GM12878 (cell line): Measurements from ENCODE around the gene NOTCH1. TPM values are rescaled to one million over a fixed set of nuclear protein-coding genes. Genes with fewer than 3 reads are reported as not detected.

Experiments
- ATAC-seq: fragments of 200-7000 bp; cut with Tn5 transposase; 3 replicates; pipeline ENCODE4 v1.9.1; 2020; ENCODE audit warnings: mild to moderate bottlenecking, moderate library complexity
- BruUV-seq: library from RNA; stranded (reverse); fragments of 400-500 nt; replicated peaks from 2 replicates; lab custom pipeline; 2021; lab: Mats Ljungman, UMichigan
- CTCF ChIA-PET: fragments of 300-600 bp; sonication (Branson Sonifier 250); formaldehyde crosslinking; extraction: SDS; loops from one replicate; lab custom pipeline; 2021; ENCODE audit warnings: inconsistent platforms; lab: Yijun Ruan, JAX
- POLR2A ChIA-PET: fragments of 350-600 bp; formaldehyde crosslinking; extraction: SDS; loops from one replicate; lab custom pipeline; 2021; ENCODE audit warnings: inconsistent platforms; lab: Charles Lee
- RAD21 ChIA-PET: fragments of 300-600 bp; sonication (Branson Sonifier 250); formaldehyde crosslinking; loops from one replicate; lab custom pipeline; 2023; ENCODE audit warnings: antibody characterized with exemption; ENCODE audit not compliant: unreplicated experiment; lab: Charles Lee
- SMC1A ChIA-PET: fragments of 300-600 bp; sonication (Branson Sonifier 250); formaldehyde crosslinking; loops from one replicate; lab custom pipeline; 2023; ENCODE audit not compliant: unreplicated experiment, uncharacterized antibody; lab: Charles Lee
- DNase-seq: peaks from one replicate; pipeline ENCODE4 v3.0.0-alpha.2; 2011; ENCODE audit warnings: low read depth, low spot score
- FAIRE-seq: peaks from 3 replicates; lab custom pipeline; 2011; peaks lifted over from hg19 to GRCh38; lab: Jason Lieb, UNC
- H2AFZ ChIP-seq: 2 replicates; pipeline ENCODE4 v1.6.0; 2011; ENCODE audit warnings: low read depth, low read length, control low read depth; ENCODE audit not compliant: control insufficient read depth
- H3K27ac ChIP-seq: 2 replicates; pipeline ENCODE4 v1.5.1; 2011; ENCODE audit warnings: control low read depth; ENCODE audit not compliant: control insufficient read depth, insufficient read depth
- H3K27me3 ChIP-seq, 2 experiments: replicated peaks in 1 of 2; 2 replicates each; pipeline versions ENCODE4 v1.6.0 to v1.6.1; 2011; ENCODE audit warnings: low read length in 1 of 2; ENCODE audit not compliant: control insufficient read depth in 2 of 2, insufficient read depth in 2 of 2
- H3K36me3 ChIP-seq, 2 experiments: 2 replicates each; pipeline ENCODE4 v1.5.1; 2011; ENCODE audit warnings: low read length in 1 of 2; ENCODE audit not compliant: control insufficient read depth in 2 of 2, insufficient read depth in 2 of 2
- H3K4me1 ChIP-seq: 2 replicates; pipeline ENCODE4 v1.6.1; 2011; ENCODE audit warnings: mild to moderate bottlenecking, low read length, moderate library complexity, mixed read lengths; ENCODE audit not compliant: control insufficient read depth, insufficient read depth
- H3K4me2 ChIP-seq: 2 replicates; pipeline ENCODE4 v1.6.0; 2011; ENCODE audit warnings: control low read depth; ENCODE audit not compliant: control insufficient read depth, insufficient read depth
- H3K4me3 ChIP-seq: fragments of 200-600 bp; sonication (generic); 2 replicates; pipeline ENCODE4 v1.5.1; 2016
- H3K79me2 ChIP-seq: 2 replicates; pipeline ENCODE4 v1.6.0; 2011; ENCODE audit warnings: low read length; ENCODE audit not compliant: control insufficient read depth, insufficient read depth
- H3K9ac ChIP-seq: 2 replicates; pipeline ENCODE4 v1.8.0; 2011; ENCODE audit warnings: low read length, control low read depth, mixed read lengths; ENCODE audit not compliant: control insufficient read depth, insufficient read depth
- H3K9me3 ChIP-seq: replicated peaks from 3 replicates; pipeline ENCODE4 v1.5.1; 2011; ENCODE audit warnings: mild to moderate bottlenecking, low read length; ENCODE audit not compliant: control insufficient read depth, insufficient read depth
- H4K20me1 ChIP-seq: 2 replicates; pipeline ENCODE4 v1.6.0; 2011; ENCODE audit not compliant: control insufficient read depth, insufficient read depth
- E4F1 ChIP-seq: fragments of 450-650 bp; IDR thresholded peaks from 2 replicates; pipeline ENCODE4 v1.6.1; 2018; ENCODE audit warnings: borderline replicate concordance, mild to moderate bottlenecking; ENCODE audit not compliant: partially characterized antibody
- ESRRA ChIP-seq: IDR thresholded peaks from 2 replicates; pipeline ENCODE4 v1.6.1; 2012; ENCODE audit warnings: mild to moderate bottlenecking, low read length, improper control_type of control experiment
- EZH2 ChIP-seq: IDR thresholded peaks from 2 replicates; pipeline ENCODE4 v1.6.1; 2012; ENCODE audit warnings: low read depth, mild to moderate bottlenecking, control low read depth, inconsistent platforms, low read length, borderline replicate concordance; ENCODE audit not compliant: control insufficient read depth
- KLF5 ChIP-seq: fragments of 450-650 bp; IDR thresholded peaks from 2 replicates; pipeline ENCODE4 v1.6.1; 2014; ENCODE audit warnings: mild to moderate bottlenecking; ENCODE audit not compliant: partially characterized antibody
- MTA3 ChIP-seq: IDR thresholded peaks from 2 replicates; pipeline ENCODE4 v1.6.1; 2012; ENCODE audit warnings: low read length, inconsistent platforms, borderline replicate concordance
- POU2F2 ChIP-seq: IDR thresholded peaks from 3 replicates; pipeline ENCODE4 v1.6.1; 2011; ENCODE audit warnings: low read depth, mild to moderate bottlenecking, low read length, borderline replicate concordance
- RCOR1 ChIP-seq: conservative IDR thresholded peaks from 2 replicates; pipeline ENCODE4 v1.6.1; 2012; ENCODE audit warnings: low read depth, low read length, improper control_type of control experiment
- ZBED1 ChIP-seq: IDR thresholded peaks from 2 replicates; pipeline ENCODE4 v1.6.1; 2016; ENCODE audit warnings: borderline replicate concordance
- WGBS: methylation state at CpG from one replicate; pipeline ENCODE4 v1.1.6; 2016; ENCODE audit warnings: low lambda C conversion rate; ENCODE audit not compliant: insufficient replicate concordance, insufficient coverage; ENCODE audit errors: missing lambda C conversion rate; 5-methylcytosine and 5-hydroxymethylcytosine counted together
- in situ Hi-C: fragments of 300-500 bp; cut with MboI; formaldehyde crosslinking; loops from 9 replicates; pipeline ENCODE4 v1.14.3; 2018; ENCODE audit warnings: mixed read lengths
- intact Hi-C: fragments of 100-400 bp; cut with micrococcal nuclease; formaldehyde crosslinking; loops from one replicate; pipeline ENCODE4 v1.14.2; 2022; ENCODE audit not compliant: unreplicated experiment
- polyA plus RNA-seq, 11 experiments: library from polyadenylated mRNA; depleted of rRNA in 4 of 11; unstranded in 6 of 11; stranded (reverse) in 5 of 11; fragments of >200 nt; fragmentation: Nextera tagmentation in 4 of 11; fragmentation: Illumina TruSeq in 1 of 11; extraction: Ambion mirVana in 4 of 11; extraction: Trizol in 1 of 11; gene quantifications; 1 replicate in 1 of 11; 2 replicates in 10 of 11; pipeline versions ENCODE4 v1.2.1 to v1.2.3, GENCODE V29; 2011 to 2016; ENCODE audit warnings: inconsistent platforms in 2 of 11, missing spikeins in 2 of 11, low read depth in 1 of 11
- total RNA-seq, 4 experiments: library from RNA; depleted of rRNA in 3 of 4; stranded (reverse); fragments of >200 nt in 3 of 4; fragmentation: Illumina TruSeq in 1 of 4; extraction: Trizol in 1 of 4; gene quantifications; 2 replicates each; pipeline versions ENCODE4 v1.2.1 to v1.2.3, GENCODE V29; 2013 to 2021

The NOTCH1 gene
- total and polyA plus RNA-seq, 10 of the 15 experiments (the other 5 are each of a cell fraction or from before 2014, with no cell fraction given): 0.02 to 40.0 (median 3.7) TPM

GRCh38 chr9:136462664-136463063 lies 83.2 kb downstream of the NOTCH1 start:
- 92% methylated on average over 17 of the region's 17 CpGs for WGBS
- TF ChIP-seq POU2F2 (no peak), ESRRA (no peak), ZBED1 (no peak), E4F1 (no peak), MTA3 (no peak), RCOR1 (no peak), KLF5 (no peak), EZH2 (no peak)
- CTCF ChIA-PET: no interaction called here
- no peak overlapping the region for H3K4me3 ChIP-seq
- H3K4me1 ChIP-seq: no peaks in the 10 kb centered on the region
- SMC1A ChIA-PET: no interaction called here
- DNase-seq: no peak
- H3K36me3 ChIP-seq: peaks cover 39 to 41% of the 10 kb centered on the region in 2 experiments
- no peak for ATAC-seq
- POLR2A ChIA-PET: no interaction called here
- H2AFZ ChIP-seq: no peak overlapping the region
- intact Hi-C loops (no loop called here), in situ Hi-C loops (no loop called here)
- H4K20me1 ChIP-seq: no peaks in the 10 kb centered on the region
- H3K27me3 ChIP-seq: no peaks in the 10 kb centered on the region
- no peaks in the 10 kb centered on the region for H3K79me2 ChIP-seq
- no peak overlapping the region for H3K9ac ChIP-seq
- TSS peak; percentile 36 for BruUV-seq
- H3K9me3 ChIP-seq: no peaks in the 10 kb centered on the region
- FAIRE-seq: no peak
- RAD21 ChIA-PET: no interaction called here
- H3K27ac ChIP-seq: no peak overlapping the region
- H3K4me2 ChIP-seq: no peak overlapping the region
